Epithelial cell of prostate (primary cell): ENCODE data around the gene CAPN5.
A peak's percentile ranks its signal among the peaks of the same experiment; 100 is the strongest.
"Not testable (repeated sequence)": the region's sequence is repeated elsewhere in the genome, so short reads cannot be mapped to it uniquely, and the experiment has no call there.

Experiments used
- DNase-seq: peaks from one replicate; pipeline ENCODE4 v3.0.0-alpha.2; 2011; ENCODE audit warnings: low read depth, low spot score
- H3K27ac ChIP-seq: fragments of 450-650 bp; 2 replicates; pipeline ENCODE4 v1.5.1; 2017; ENCODE audit warnings: mild to moderate bottlenecking

CAPN5 gene

DNA sequence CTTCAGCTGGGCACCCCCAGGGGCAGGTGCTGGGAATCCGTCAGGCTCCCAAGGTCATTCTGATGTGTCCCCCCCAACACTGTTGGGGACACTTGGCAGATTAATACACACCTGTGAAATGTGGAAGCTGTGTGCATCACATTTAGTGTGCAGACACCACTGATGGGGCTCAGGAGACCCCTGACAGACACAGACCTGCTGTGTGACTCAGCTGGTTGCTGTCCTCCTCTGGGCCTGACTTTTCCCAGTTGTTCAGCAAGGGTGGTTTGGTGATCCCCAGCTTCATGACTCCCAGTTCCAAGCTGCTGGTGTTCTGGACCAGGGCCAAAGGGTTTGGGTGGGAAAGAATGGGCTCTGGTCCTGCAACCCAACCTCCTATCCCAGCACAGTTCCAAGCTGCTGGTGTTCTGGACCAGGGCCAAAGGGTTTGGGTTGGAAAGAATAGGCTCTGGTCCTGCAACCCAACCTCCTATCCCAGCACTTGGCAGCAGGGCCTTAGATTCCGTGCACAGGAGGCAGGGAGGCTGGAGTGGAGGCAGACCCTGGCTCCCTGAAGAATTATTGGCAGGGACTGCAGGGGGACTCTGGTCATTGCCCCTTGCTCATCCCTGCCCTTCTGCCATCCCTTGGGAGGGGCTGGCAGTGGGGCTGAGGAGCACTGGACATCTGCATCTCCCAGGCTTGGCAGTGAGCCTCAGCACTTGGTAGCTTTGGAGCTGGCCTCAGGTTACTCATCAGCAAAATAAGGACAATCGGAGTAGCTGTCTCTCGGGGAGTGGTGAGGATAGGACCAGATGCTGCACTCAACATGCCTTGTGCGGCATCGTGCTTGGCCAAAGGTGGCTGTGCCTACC, 27.4 kb downstream of the CAPN5 start:
- DNase-seq, result no peak

DNA sequence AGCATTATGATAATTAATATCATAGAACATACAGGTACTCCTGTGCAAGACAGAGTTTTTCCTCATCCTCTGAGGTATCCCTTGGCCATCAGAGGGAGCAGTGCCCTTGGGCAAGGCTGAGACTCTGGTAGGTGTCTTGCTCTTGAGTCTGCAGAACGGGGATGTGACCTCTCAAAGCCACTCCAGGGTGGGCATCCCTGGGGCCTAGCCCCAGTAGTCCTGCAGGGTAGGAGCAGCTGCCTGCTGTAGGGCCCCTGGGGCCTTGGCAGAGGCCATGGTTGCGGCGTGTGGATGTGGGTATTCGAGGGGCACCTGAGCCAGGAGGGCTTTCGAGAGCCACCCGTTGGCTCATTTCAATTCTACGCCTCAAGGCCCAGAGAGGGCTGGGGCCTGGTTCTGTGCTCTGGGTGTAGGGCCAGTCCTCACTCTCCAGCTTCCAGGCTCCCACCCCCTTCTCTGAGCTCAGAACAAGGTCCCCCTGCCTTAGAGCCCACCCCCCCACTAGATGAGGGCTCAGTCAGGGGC, 28.1 kb downstream of the CAPN5 start:
- no peak for DNase-seq
- no peak overlapping the region for H3K27ac ChIP-seq

More for the DNA sequence above, 27.4 kb downstream of the CAPN5 start:
- no peak overlapping the region for H3K27ac ChIP-seq

- no peak overlapping the region for H3K27ac ChIP-seq
- DNase-seq, result no peak
Observed at GRCh38 chr11:77095551-77096490, 29.1 kb downstream of the CAPN5 start.

DNA sequence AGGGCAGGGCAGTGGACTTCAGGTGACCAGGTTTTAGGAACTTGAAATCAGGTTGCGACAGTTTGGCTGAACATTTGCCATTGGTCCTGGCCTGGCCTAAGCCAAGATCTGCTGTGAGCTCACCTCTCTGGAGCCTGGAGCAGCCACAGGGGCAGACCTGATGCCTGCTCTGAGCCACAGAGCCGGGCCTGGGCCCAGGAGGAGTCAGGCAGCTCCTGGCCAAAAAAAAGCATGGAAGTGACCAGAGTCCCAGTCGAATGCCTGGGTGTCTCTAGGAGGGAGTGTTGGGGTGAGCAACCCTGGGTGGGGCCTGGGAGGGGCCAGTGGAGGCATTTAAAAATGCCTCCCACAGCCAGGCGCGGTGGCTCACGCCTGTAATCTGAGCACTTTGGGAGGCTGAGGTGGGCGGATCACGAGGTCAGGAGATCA, 29.8 kb downstream of the CAPN5 start:
- no peak for DNase-seq
- H3K27ac ChIP-seq, result no peak overlapping the region

GRCh38 chr11:77097180-77097579, 30.4 kb downstream of the CAPN5 start:
- DNase-seq, H3K27ac ChIP-seq: not testable (repeated sequence)

GRCh38 chr11:77100166-77101042, 33.6 kb downstream of the CAPN5 start:
- H3K27ac ChIP-seq, result no peak overlapping the region
- DNase-seq, result no peak

DNA sequence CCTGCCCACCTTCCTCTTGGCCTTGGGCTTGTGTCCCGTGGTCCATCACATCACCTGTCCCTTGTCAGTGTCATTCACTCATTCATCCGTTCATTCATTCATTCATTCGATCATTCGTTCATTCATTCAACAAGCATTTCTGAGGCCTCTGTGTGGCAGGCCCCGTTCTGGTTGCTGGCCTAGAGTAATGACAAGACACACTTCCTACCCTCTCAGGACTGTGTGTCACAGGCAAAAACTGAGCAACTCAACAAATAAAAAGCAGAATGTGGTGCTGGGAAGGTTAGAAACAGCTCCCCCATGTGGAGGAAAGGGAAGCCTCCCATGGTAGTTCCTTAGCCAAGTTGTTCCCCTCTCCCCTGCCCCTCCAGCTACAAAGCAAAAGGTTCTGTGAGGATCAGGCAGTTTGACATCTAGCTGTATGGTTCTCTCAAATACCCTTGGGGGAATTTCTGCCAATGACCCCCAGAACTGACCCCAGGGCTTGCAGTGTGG, 34.3 kb downstream of the CAPN5 start:
- H3K27ac ChIP-seq, result no peak overlapping the region
- no peak for DNase-seq

DNA sequence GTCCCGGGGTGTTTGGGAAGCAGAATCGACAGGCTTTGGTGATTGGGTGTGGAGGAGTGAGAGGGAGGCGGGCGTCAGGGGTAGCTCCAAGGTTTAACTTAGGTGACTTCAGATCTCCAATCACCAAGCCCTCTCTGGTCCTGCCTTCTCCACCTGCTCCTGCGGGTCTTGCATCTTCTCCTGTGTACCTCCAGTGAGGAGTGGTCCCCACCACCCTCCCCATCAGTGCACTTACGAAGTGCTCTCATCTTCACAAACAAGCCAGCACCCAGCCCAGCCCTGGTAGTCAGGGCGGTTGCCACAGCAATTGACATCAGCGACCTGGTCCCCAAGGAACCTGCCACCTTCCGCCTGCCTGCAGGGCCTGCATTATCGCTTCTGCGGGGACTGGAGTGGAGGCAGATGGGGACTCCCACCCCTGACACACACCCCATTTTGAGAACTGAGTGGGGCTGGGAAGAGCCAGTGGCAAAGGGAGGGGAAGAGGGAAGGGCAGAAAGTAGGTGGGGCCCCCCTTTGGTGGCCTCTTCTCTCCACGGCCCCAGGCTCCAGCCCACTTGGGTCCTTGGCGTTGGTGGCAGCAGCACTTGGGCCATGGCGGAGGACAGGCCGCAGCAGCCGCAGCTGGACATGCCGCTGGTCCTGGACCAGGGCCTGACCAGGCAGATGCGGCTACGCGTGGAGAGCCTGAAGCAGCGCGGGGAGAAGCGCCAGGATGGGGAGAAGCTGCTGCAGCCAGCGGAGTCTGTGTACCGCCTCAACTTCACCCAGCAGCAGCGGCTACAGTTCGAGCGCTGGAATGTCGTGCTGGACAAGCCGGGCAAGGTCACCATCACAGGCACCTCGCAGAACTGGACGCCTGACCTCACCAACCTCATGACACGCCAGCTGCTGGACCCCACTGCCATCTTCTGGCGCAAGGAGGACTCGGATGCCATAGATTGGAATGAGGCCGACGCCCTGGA, 35.8 kb downstream of the CAPN5 start, which contains the start of gene OMP:
OMP (plus strand) TSS at position 595 of the 965 bp plus-strand sequence; CDS start at position 595, 0 bp downstream.
- H3K27ac ChIP-seq, result no peak within 1 kb of the TSS

DNA sequence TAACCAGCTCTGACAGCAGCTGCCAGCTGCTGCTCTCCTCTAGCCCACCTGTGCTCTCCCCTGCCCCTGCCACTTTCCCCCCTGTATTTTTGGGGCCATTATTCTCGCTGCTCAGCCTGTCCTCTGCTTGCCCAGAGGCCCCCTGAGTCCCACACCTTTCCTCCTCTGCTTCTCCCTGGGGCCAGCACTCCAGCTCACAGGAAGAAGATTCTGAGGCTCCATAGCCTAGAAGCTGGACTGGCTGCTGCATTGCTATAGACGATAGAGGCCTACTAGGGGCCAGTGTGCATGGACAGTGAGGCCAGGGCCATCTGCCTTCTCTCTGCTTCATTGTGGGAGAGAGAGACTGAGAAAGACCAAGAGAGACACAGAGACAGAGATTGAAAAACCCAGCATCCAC, 36.5 kb downstream of the CAPN5 start:
- no peak overlapping the region for H3K27ac ChIP-seq
- no peak for DNase-seq

More for the DNA sequence above, 35.8 kb downstream of the CAPN5 start, which contains the start of gene OMP:
- DNase-seq, result no peak

- no peak for DNase-seq
- H3K27ac ChIP-seq, result no peak overlapping the region
Observed at GRCh38 chr11:77104727-77105126, 38.0 kb downstream of the CAPN5 start.

- no peak for DNase-seq
Observed at GRCh38 chr11:77106321-77106720, 39.5 kb downstream of the CAPN5 start.

GRCh38 chr11:77106759-77107158, 40.0 kb downstream of the CAPN5 start:
- no peak overlapping the region for H3K27ac ChIP-seq

More at GRCh38 chr11:77106321-77106720, 39.5 kb downstream of the CAPN5 start:
- H3K27ac ChIP-seq, result no peak overlapping the region

GRCh38 chr11:77107950-77108349, 41.2 kb downstream of the CAPN5 start:
- no peak overlapping the region for H3K27ac ChIP-seq
- DNase-seq, result peak; percentile 6

More at GRCh38 chr11:77106759-77107158, 40.0 kb downstream of the CAPN5 start:
- no peak for DNase-seq

DNA sequence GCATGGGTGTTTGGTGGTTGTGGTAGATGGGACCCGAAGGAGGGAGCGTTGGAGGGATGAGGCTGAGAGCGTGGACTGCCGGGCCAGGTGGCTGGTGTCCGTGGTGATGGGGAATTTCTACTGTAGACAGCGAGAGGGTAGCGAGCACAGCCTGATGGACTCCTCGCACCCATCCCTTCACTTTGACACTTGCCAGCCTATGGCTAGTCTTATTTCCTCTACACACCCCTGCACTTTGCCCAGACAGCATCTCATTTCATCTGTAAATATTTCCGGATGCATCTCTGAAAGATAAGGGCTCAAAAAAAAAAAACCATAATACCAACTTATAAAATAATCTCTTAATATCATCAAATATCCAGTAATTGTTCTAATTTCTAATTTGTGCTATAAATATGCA, 41.7 kb downstream of the CAPN5 start:
- H3K27ac ChIP-seq, result no peak overlapping the region
- DNase-seq, result no peak

DNA sequence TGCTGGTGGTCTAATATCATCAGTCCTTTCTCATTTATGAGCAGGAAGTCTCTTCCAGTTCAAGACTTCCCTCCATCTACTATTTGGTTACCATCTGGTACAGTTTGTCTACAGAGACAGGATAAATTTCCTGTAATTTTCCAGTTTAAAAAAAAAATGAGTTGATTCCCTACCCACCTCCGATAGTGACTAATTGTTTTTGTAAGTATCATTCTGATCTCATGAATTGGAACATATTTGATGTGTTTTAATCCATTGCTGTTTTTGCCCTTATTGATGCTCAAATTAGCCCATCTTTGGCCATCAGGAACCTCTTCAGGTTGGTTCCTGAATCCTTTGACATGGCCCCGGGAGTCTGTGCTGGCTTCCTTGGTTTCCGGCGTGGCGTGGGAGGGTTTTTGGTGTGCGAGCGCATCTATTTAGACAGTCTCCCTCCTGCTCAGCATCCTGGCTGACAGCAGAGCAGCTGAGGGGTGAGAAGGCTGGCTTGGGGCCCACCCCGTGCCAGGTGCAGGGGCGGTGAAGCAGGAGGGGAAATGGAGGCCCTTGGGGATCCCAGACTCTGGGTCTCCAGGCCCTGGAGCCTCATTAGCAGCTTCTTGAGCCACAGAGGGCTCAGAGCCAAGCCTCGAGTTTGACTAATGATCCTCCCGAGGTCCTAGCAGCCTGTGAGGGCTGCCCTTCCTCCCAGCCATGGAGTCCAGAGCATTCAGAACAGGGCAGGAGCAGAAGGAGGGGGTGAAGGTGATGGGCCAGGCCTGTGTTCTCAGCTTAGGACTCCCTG, 42.7 kb downstream of the CAPN5 start:
- DNase-seq, result no peak
- no peak overlapping the region for H3K27ac ChIP-seq

DNA sequence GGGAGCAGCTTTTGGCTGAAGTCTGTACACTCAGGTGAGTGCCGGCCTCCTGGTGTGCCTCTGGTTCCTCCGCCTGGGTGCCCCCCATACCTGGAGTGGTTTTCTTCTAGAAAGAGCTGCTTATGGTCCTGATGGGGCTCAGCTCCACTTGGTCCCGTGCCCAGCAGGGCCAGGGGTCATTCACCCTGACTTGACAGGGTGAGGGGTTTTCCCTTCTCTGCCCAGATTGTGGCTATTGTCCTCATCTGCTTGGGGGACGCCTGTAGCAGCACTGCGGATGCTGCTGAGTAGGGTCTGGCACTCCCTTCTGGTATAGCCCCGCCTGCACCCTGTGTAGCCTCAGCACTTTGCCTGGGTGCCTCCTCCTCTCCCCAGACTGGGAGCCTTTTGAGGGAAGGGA, 44.1 kb downstream of the CAPN5 start:
- DNase-seq, result no peak
- H3K27ac ChIP-seq, result no peak overlapping the region

DNA sequence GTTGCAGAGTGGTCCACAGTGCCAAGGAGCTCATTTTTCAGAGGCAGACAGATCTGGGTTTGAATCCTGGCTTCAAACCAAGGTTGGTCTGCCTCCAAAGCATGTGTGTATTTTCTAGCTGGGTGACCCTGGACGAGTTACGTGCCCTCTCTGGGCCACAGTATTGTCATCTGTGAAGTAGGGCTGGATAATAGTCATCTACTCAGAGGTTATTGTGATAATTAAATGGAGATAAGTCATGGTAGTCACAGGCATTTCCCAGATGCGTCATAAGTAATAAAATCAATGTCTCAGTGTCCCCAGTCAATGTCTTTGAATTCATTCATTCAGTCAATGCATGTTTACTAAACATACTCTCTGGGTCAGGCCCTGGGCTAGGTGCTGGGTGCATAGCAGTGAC, 44.5 kb downstream of the CAPN5 start:
- DNase-seq, result no peak
- H3K27ac ChIP-seq, result no peak overlapping the region
